ENCODE measurements around the gene JUN. TPM values are rescaled to one million over a fixed set of nuclear protein-coding genes. Genes with fewer than 3 reads are reported as not detected.

JUN gene
- total RNA-seq, 1 donor from 2014 or later = 134 TPM

- no peaks in the 10 kb centered on the region for H3K27me3 Mint-ChIP-seq (ENCODE audit: unreplicated experiment)
- H3K9me3 Mint-ChIP-seq (ENCODE audit: unreplicated experiment) = no peaks in the 10 kb centered on the region
- no peak for DNase-seq (ENCODE audit: extremely low spot score, unreplicated experiment)
- TF ChIP-seq CTCF (IDR thresholded peaks at IDR 0.05) = no peak
- H3K36me3 Mint-ChIP-seq (ENCODE audit: unreplicated experiment) = no peaks in the 10 kb centered on the region
- H3K4me3 Mint-ChIP-seq (ENCODE audit: unreplicated experiment) = no peak overlapping the region
- H3K27ac Mint-ChIP-seq (ENCODE audit: unreplicated experiment) = no peak overlapping the region
- peaks cover 62% of the 10 kb centered on the region for H3K4me1 Mint-ChIP-seq (ENCODE audit: unreplicated experiment)
Observed at GRCh38 chr1:58767143-58767542, 16.7 kb downstream of the JUN start.

DNA sequence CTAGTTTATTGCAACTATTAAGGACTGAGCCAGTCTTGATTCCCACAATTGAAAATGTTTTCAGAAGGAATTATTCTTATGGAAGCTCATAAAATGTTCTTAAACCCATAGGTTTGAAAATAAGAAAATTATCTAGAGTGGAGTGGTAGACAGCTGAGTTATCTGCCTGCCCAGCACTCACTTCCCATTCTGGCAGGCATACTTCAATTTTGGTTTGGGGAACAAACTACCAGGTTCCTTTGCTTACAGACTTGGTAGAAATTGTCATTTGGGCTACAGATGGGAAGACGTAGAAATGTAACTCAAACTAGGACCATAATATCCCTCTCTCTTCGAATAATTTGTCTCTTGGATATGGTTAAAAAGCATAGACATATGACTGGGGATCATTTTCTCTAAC, 18.4 kb downstream of the JUN start:
- Mint-ChIP-seq H3K27me3 (ENCODE audit: unreplicated experiment) (no peaks in the 10 kb centered on the region), H3K4me1 (ENCODE audit: unreplicated experiment) (peaks cover 60% of the 10 kb centered on the region), H3K9me3 (ENCODE audit: unreplicated experiment) (no peaks in the 10 kb centered on the region), H3K4me3 (ENCODE audit: unreplicated experiment) (no peak overlapping the region), H3K36me3 (ENCODE audit: unreplicated experiment) (no peaks in the 10 kb centered on the region), H3K27ac (ENCODE audit: unreplicated experiment) (no peak overlapping the region)
- DNase-seq (ENCODE audit: extremely low spot score, unreplicated experiment) = no peak
- no peak for TF ChIP-seq CTCF (IDR thresholded peaks at IDR 0.05)

GRCh38 chr1:58765006-58765405, 18.8 kb downstream of the JUN start:
- H3K36me3 Mint-ChIP-seq (ENCODE audit: unreplicated experiment) = no peaks in the 10 kb centered on the region
- DNase-seq (ENCODE audit: extremely low spot score, unreplicated experiment) = no peak
- H3K4me1 Mint-ChIP-seq (ENCODE audit: unreplicated experiment) = peaks cover 56% of the 10 kb centered on the region
- no peaks in the 10 kb centered on the region for H3K27me3 Mint-ChIP-seq (ENCODE audit: unreplicated experiment)
- H3K9me3 Mint-ChIP-seq (ENCODE audit: unreplicated experiment) = no peaks in the 10 kb centered on the region
- H3K4me3 Mint-ChIP-seq (ENCODE audit: unreplicated experiment) = no peak overlapping the region
- no peak for TF ChIP-seq CTCF (IDR thresholded peaks at IDR 0.05)
- H3K27ac Mint-ChIP-seq (ENCODE audit: unreplicated experiment) = peak overlapping the region; percentile 86

DNA sequence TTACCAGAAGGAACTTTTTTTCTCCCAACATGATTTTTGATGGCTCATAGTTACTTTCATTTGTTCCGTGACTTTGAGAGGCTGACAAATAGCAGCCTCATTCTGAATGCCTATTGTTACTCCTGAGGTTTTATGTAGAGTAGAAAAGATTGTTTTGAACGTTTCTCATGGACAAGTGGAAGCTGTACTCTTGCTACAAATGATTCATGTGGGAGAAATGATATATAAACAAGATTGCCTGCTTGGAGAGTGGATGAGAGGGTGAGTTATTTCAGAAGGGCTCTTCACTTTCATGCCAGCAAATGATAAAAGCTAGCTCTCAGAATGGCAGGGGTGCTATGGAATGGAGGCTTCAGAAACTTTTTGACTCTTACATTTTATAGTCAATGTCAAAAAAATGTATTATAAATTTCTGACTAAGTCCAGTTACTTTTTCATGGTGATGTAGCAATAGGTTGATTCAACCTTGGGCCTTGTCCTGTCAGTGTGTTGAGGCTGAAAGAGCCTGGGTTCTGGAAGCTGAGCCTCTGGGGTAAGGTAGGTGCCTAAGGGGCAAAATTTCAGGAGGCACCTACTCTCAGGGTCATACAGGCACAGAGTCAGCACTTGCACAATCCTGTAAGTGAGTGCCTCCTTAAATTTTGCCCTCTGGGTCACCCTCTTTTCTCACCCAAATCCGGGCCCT, 19.4 kb downstream of the JUN start:
- H3K27me3 Mint-ChIP-seq (ENCODE audit: unreplicated experiment) = no peaks in the 10 kb centered on the region
- TF ChIP-seq CTCF (IDR thresholded peaks at IDR 0.05) = no peak
- H3K27ac Mint-ChIP-seq (ENCODE audit: unreplicated experiment) = peak overlapping the region; percentile 86

DNA sequence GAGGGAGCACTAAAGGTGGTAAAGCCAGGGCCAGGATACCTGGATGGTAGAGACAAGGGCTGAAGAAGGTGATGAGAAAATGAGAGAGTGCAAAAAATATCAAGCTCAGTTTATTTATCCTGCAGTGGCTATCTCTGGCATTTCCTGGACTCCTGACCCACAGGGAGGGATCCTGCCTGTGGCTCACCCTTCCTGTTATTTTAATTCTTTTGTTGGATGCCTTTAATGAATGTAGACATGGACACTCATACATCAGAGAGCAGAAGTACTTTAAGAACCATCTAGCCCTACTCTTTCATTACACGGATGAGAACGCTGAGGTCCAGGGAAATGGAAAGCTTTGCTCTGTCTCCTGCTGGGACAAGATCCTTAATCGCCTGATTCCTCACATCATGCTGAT, 20.6 kb downstream of the JUN start:
- H3K27ac Mint-ChIP-seq (ENCODE audit: unreplicated experiment) = peak overlapping the region; percentile 86
- DNase-seq (ENCODE audit: extremely low spot score, unreplicated experiment) = no peak

More for the DNA sequence above, 19.4 kb downstream of the JUN start:
- no peaks in the 10 kb centered on the region for H3K36me3 Mint-ChIP-seq (ENCODE audit: unreplicated experiment)
- H3K4me3 Mint-ChIP-seq (ENCODE audit: unreplicated experiment) = no peak overlapping the region
- peaks cover 50% of the 10 kb centered on the region for H3K4me1 Mint-ChIP-seq (ENCODE audit: unreplicated experiment)
- H3K9me3 Mint-ChIP-seq (ENCODE audit: unreplicated experiment) = no peaks in the 10 kb centered on the region
- no peak for DNase-seq (ENCODE audit: extremely low spot score, unreplicated experiment)

More for the DNA sequence above, 20.6 kb downstream of the JUN start:
- Mint-ChIP-seq H3K4me1 (ENCODE audit: unreplicated experiment) (peaks cover 38% of the 10 kb centered on the region), H3K36me3 (ENCODE audit: unreplicated experiment) (no peaks in the 10 kb centered on the region), H3K9me3 (ENCODE audit: unreplicated experiment) (no peaks in the 10 kb centered on the region), H3K27me3 (ENCODE audit: unreplicated experiment) (no peaks in the 10 kb centered on the region), H3K4me3 (ENCODE audit: unreplicated experiment) (peak overlapping the region; percentile 3)
- no peak for TF ChIP-seq CTCF (IDR thresholded peaks at IDR 0.05)
